Gastrocnemius medialis (tissue), 4 donors: ENCODE measurements around the gene PID1.

Experiments used
- CTCF ChIP-seq, 5 experiments: fragments of 450-650 bp in 3 of 5; fragments of 200-600 bp in 2 of 5; sonication (generic) in 2 of 5; IDR thresholded peaks in 4 of 5; conservative IDR thresholded peaks in 1 of 5; 1 replicate in 4 of 5; 2 replicates in 1 of 5; pipeline ENCODE4 v1.5.1; 2016 to 2019; ENCODE audit warnings: antibody characterized with exemption in 5 of 5, mild to moderate bottlenecking in 3 of 5, moderate library complexity in 3 of 5
- POLR2A ChIP-seq, 2 donors: fragments of 450-650 bp; IDR thresholded peaks; one replicate each; pipeline ENCODE4 v1.6.1; 2017; ENCODE audit warnings: antibody characterized with exemption in 2 of 2, mild to moderate bottlenecking in 2 of 2, moderate library complexity in 2 of 2

GRCh38 chr2:229180658-229181057 lies 90.4 kb downstream of the PID1 start:
- TF ChIP-seq CTCF (IDR thresholded peaks at IDR 0.05 in 4 of 5, conservative IDR thresholded peaks at IDR 0.05 in 1 of 5) (no peak), POLR2A (IDR thresholded peaks at IDR 0.05) (no peak)
